Activated naive CD4-positive, alpha-beta T cell treated with anti-CD3 and anti-CD28 coated beads, Interleukin-2, amount 50 U/mL, for 24 hours (primary cell): ENCODE data around the gene PAFAH2.
"Not testable (repeated sequence)": the region's sequence is repeated elsewhere in the genome, so short reads cannot be mapped to it uniquely, and the experiment has no call there.

Experiments
- H3K27ac Mint-ChIP-seq: one replicate; pipeline ENCODE4 v1.8.0; 2021; ENCODE audit warnings: mild to moderate bottlenecking, mixed read lengths
- H3K27me3 Mint-ChIP-seq: one replicate; pipeline ENCODE4 v1.8.0; 2021; ENCODE audit warnings: mixed read lengths
- H3K36me3 Mint-ChIP-seq: one replicate; pipeline ENCODE4 v1.8.0; 2021; ENCODE audit warnings: mixed read lengths
- H3K4me1 Mint-ChIP-seq: one replicate; pipeline ENCODE4 v1.8.0; 2021; ENCODE audit warnings: mixed read lengths
- H3K4me3 Mint-ChIP-seq: one replicate; pipeline ENCODE4 v1.8.0; 2021; ENCODE audit warnings: mild to moderate bottlenecking, mixed read lengths
- H3K9me3 Mint-ChIP-seq: one replicate; pipeline ENCODE4 v1.8.0; 2021; ENCODE audit warnings: mixed read lengths

PAFAH2 gene

DNA sequence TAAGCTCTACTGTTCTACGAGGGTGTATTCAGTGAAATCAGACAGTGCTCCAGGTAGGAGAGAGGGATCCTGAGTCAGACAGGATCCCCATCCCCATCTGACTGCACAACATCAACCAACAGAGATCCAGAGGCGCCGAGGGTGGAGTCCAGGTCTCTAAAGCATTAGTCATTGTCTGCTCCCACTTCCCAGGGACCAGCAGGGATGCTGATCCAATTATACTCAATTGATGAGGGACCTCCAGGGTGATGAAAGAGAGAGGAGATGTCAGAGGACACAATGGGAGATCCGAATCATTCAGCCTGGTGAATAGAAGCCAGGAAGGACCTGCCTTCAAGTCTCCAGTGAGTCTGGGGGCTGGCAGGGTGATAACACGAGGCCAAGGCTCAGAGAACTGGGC lies 52.1 kb downstream of the PAFAH2 start:
- Mint-ChIP-seq H3K9me3 (no peaks in the 10 kb centered on the region), H3K36me3 (no peaks in the 10 kb centered on the region), H3K27ac (no peak overlapping the region), H3K27me3 (no peaks in the 10 kb centered on the region), H3K4me3 (no peak overlapping the region), H3K4me1 (no peaks in the 10 kb centered on the region)

DNA sequence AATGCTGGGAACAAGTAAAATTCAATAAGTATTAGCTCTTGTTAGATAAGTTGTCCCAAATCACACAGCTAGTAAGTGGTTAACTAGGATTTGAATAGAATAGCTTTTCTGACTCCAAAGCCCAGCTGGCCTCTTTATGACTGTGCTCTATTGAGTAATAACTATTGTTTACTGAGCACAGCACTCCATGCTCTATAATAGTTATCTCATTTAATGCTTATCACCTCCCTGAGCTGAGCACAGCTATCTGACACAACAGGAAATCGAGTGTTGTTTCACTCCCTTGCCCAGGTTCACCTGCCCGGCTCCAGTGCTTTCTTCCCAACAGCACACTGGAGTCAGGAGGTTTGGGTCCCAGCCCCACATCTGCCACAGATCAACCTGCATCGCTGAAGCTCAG lies 52.9 kb downstream of the PAFAH2 start:
- no peaks in the 10 kb centered on the region for H3K9me3 Mint-ChIP-seq
- H3K4me3 Mint-ChIP-seq: no peak overlapping the region
- H3K27ac Mint-ChIP-seq: no peak overlapping the region
- H3K36me3 Mint-ChIP-seq: no peaks in the 10 kb centered on the region
- no peaks in the 10 kb centered on the region for H3K27me3 Mint-ChIP-seq
- no peaks in the 10 kb centered on the region for H3K4me1 Mint-ChIP-seq

DNA sequence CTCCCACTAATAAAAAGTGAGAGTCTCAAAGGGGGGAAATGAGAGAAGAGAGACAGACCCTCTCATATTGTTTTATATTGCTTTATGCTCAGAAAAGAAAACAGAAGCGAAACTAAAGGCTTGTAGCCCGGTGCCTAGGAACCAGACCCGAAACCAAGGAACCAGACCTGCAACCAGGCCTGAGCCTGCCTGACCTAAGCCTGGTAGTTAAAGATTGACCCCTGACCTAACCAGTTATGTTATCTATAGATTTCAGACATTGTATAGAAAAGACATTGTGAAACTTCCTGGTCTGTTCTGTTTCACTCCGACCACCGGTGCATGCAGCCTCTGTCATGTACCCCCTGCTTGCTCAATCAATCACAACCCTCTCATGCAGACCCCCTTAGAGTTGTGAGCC lies 54.4 kb downstream of the PAFAH2 start:
- not testable (repeated sequence) for H3K27ac Mint-ChIP-seq, H3K27me3 Mint-ChIP-seq, H3K4me3 Mint-ChIP-seq

DNA sequence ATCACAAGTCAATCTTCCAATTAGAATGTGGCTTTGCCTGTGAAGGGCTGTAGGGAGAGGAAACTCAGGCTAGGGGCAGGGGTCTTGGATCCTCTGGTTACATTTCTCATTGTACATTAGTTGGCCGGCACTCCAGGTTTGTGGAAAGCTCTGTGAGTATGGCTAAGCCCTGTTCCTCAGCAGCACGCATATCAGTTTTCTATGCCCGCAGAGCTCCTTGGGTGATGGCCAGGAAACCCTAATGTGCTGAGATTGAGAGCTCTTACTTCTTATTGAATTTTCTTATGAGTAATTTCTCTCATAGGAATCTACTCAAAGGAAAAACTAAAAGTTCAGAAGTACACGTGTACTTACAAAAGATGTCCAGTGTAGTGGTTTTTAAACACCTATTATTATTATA lies 60.9 kb downstream of the PAFAH2 start:
- no peak overlapping the region for H3K27ac Mint-ChIP-seq
- H3K9me3 Mint-ChIP-seq: no peaks in the 10 kb centered on the region
- H3K36me3 Mint-ChIP-seq: no peaks in the 10 kb centered on the region
- no peaks in the 10 kb centered on the region for H3K27me3 Mint-ChIP-seq
- H3K4me1 Mint-ChIP-seq: no peaks in the 10 kb centered on the region
- H3K4me3 Mint-ChIP-seq: no peak overlapping the region

More for the DNA sequence above, 54.4 kb downstream of the PAFAH2 start:
- H3K36me3 Mint-ChIP-seq, H3K4me1 Mint-ChIP-seq, H3K9me3 Mint-ChIP-seq: not testable (repeated sequence)

DNA sequence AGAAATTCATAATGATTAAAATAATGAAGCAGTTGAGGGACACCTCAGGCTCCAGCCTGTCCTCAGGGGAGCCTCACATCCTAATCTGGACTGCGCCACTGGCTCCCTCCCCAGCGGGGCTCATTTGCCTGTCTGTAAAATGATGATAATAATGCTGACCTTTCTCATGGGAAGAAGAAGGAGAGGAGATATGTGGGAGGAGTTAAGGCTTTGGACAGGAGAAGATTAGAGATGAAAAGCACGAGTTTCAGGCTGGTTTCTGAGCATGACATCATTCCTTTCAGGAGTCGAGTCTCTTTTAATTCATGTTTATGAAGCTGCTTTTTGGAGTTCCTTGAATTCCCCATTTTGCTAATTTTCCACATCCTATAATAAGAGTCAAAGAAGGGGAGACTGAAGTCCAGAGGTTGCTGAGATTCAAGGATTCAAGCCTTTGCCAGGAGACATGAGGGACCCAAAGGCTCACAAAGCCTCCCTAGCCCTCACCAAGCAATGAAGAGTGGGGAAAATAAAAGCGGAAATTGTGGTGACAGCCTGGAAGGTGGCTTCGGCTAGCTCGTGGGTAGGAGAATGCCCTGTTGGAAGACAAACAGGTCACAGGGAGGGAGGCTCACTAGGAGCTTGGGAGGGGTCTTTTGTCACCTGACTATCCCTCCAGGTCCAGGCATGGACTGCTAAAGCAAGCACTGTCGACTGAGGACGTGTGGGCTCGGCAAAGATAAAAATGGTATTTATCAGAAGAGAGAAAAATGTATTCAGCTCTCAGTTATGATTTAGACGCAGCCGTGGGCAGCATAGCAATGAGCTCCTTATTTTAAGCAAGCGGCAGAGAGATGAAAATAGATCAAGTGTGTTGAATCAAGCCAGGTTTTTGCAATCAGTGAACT lies 64.1 kb downstream of the PAFAH2 start:
- H3K9me3 Mint-ChIP-seq: no peaks in the 10 kb centered on the region
- no peaks in the 10 kb centered on the region for H3K27me3 Mint-ChIP-seq
- H3K27ac Mint-ChIP-seq: peak overlapping the region; percentile 51
- no peaks in the 10 kb centered on the region for H3K4me1 Mint-ChIP-seq
- H3K4me3 Mint-ChIP-seq: no peak overlapping the region
- H3K36me3 Mint-ChIP-seq: no peaks in the 10 kb centered on the region

DNA sequence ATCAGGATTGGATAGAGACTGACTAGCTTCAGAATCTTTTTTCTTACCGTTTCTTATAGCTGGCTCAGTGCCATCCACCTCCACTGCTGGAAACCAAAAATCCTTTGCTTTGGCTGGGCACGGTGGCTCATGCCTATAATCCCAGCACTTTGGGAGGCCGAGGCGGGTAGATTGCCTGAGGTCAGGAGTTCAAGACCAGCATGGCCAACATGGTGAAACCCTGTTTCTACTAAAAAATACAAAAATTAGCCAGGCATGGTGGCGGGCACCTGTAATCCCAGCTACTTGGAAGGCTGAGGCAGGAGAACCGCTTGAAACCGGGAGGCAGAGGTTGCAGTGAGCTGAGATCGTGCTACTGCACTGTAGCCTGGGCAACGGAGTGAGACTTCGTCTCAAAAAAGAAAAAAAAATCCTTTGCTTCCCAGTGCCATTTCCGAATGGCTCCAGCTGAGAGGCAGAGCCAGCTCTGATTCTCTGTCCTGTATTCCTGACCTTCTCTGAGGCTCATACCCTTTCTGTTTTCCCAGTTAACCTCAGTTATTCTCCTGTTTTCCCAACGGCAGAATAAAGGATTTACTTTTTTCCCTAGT lies 65.0 kb downstream of the PAFAH2 start:
- H3K4me3 Mint-ChIP-seq, H3K36me3 Mint-ChIP-seq, H3K27me3 Mint-ChIP-seq, H3K4me1 Mint-ChIP-seq, H3K9me3 Mint-ChIP-seq: not testable (repeated sequence)
- H3K27ac Mint-ChIP-seq: peak overlapping the region; percentile 51

DNA sequence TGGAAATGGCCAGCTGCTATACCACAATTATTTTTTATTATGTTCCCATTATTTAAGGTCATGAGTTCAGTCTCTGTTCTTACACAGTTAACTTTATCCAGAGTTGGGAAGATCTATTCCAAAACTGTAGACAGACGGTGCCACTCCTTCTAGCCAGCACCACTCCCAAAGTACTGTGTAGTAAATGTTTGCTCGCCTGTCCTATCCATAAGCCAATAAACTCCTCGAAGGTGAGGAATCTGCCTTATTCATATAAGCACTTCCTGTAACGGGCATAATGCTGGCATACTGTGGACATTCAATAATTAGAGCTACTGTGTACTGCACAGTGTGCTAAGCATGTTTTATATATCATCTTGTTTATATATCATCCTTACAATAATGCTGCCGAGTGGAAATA lies 65.5 kb downstream of the PAFAH2 start:
- Mint-ChIP-seq H3K9me3 (no peaks in the 10 kb centered on the region), H3K4me1 (no peaks in the 10 kb centered on the region), H3K27me3 (no peaks in the 10 kb centered on the region), H3K27ac (no peak overlapping the region), H3K4me3 (no peak overlapping the region), H3K36me3 (no peaks in the 10 kb centered on the region)

DNA sequence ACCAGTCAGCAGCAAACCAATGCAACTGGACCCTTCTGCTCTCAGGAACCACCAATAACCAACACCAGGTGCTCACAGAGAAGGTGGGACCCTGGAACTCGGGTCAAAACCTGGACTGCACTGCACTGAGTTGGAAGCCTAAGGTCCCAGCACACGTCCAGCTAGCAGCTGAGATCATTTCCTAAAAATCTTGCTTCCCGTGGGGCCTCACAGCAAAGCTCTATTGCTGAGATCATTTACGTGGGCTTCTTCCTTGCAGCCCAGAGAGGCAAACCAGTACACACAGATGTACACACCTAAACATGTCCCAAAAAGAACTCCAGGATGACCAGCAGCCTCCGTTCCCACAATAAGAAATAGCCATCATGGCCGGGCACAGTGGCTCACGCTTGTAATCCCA lies 68.8 kb downstream of the PAFAH2 start:
- Mint-ChIP-seq H3K9me3 (no peaks in the 10 kb centered on the region), H3K4me1 (peaks cover 16% of the 10 kb centered on the region), H3K36me3 (no peaks in the 10 kb centered on the region), H3K27ac (peak overlapping the region; percentile 33), H3K4me3 (no peak overlapping the region), H3K27me3 (no peaks in the 10 kb centered on the region)

DNA sequence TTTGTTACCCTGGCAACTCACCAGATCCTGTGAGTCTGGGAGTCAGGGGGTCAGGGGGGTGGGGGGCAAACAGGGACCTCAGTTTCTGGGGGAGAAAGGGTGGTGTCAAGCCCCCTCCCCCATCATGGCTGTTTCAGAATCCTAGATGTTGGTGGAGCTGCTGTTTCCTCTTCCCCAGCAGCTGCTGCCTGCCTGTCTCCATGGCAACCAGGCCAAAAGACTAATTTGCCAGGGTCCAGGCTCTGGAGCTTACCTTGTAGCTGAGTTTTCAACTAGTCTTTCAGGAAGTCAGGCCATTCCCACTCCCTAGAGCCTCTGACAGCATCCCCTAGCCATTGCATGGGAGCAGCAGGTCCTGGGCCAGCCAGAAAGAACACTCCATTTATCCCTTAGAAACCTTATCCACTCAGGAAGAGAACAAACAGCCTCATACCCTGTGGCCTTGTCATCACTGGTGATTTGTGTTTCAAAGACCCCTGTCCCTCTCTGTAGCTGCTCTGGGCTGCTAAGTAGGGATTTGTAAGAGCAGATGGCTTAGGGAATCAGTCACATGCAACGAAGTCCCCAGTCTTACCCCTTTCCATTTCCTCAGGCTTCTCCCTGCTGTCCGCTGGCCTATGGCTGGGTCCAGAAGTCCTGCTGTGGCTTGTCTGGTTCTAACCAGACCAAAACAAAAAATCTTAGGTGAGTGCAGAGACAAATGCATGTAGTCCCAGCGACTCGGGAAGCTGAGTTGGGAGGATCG lies 70.2 kb downstream of the PAFAH2 start:
- Mint-ChIP-seq H3K4me3 (no peak overlapping the region), H3K27me3 (no peaks in the 10 kb centered on the region), H3K36me3 (no peaks in the 10 kb centered on the region), H3K27ac (no peak overlapping the region), H3K9me3 (no peaks in the 10 kb centered on the region), H3K4me1 (peaks cover 24% of the 10 kb centered on the region)

DNA sequence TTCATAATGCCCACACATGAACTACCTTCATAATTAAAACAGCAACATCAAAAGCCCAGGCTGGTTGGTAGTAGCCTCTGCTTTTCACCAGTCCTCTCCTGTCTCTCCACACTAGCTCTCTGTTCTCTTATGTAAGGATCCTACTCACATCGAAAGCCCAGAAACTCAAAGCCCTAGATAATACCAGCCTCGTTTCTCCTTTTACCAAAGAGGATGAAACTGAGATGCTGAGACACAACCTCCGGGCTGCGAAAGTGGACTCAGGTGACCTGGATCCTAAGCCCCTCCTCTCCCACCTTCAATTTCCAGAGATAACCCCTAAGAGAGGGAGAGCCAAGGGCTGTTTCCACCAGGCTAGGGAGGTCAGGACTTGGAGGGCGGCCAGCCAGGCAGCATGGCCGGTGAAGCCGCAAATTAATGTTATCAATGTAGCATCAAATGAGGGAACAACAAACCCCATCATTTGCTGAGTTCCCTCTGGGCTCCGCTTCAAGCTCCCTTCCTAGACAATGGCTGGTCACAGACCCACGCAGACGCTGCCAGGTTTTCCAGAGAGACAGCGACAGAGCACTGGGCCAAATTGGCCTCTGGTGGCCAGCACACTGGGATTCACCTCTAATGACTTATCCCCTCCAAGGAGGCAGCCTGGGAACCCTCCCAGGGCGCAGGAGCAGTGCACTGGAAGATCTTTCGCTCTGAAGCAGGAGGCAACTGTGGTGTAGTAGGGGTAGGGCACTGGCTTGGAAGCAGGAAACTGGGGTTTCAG lies 70.9 kb downstream of the PAFAH2 start:
- Mint-ChIP-seq H3K9me3 (no peaks in the 10 kb centered on the region), H3K36me3 (no peaks in the 10 kb centered on the region), H3K4me3 (no peak overlapping the region), H3K27me3 (no peaks in the 10 kb centered on the region), H3K27ac (no peak overlapping the region), H3K4me1 (peaks cover 31% of the 10 kb centered on the region)

DNA sequence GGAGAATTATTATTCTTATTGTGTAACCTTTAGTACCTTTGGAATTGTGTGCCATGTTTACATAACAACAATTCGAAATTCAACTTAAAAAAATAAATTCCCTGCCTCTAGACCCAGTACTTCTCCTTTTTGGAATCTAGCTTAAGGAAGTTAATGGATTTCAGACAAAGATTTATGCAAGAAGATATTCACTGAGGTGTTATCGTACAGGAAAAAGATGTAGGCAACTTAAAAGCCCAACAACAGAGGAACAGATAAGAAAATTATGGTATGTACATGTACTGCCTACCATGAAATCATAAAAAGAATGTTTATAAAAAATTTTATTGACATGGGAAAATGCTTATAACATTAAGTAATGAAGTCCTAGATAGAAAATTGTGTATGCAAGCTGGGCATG lies 73.4 kb downstream of the PAFAH2 start:
- peaks cover 39% of the 10 kb centered on the region for H3K4me1 Mint-ChIP-seq
- H3K36me3 Mint-ChIP-seq: no peaks in the 10 kb centered on the region
- H3K4me3 Mint-ChIP-seq: no peak overlapping the region
- no peak overlapping the region for H3K27ac Mint-ChIP-seq
- no peaks in the 10 kb centered on the region for H3K27me3 Mint-ChIP-seq
- H3K9me3 Mint-ChIP-seq: no peaks in the 10 kb centered on the region

DNA sequence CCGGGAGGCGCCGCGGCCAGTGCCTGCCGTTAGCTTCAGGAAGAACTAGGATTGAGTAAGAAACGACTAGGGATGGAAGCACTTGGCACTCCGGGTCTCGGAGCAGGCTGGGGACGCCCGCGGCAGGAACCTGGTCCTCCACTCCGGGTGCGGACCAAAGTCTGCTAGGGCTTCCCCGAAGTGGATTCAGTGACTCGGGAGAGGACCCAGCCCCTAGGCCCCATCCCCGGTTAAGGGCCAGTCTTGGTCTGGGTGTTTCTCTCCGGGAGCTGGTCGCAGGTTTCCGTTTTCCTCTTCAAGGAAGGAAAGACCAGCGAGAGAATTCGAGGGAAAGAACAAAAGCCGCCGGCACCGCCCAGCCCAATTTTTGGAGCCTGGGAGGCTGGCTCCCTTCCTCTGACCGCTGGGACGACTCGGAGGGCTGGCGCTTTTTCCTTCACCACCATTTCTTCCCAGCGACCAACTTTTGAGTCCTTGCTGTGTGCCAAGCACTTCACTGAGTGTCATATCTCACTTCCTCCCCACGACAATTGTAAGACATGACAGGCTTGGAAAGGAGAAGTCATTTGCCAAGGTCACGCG lies 74.8 kb downstream of the PAFAH2 start:
- Mint-ChIP-seq H3K36me3 (no peaks in the 10 kb centered on the region), H3K4me1 (peaks cover 46% of the 10 kb centered on the region), H3K4me3 (peak overlapping the region; percentile 85), H3K27me3 (no peaks in the 10 kb centered on the region), H3K9me3 (no peaks in the 10 kb centered on the region), H3K27ac (peak overlapping the region; percentile 70)

DNA sequence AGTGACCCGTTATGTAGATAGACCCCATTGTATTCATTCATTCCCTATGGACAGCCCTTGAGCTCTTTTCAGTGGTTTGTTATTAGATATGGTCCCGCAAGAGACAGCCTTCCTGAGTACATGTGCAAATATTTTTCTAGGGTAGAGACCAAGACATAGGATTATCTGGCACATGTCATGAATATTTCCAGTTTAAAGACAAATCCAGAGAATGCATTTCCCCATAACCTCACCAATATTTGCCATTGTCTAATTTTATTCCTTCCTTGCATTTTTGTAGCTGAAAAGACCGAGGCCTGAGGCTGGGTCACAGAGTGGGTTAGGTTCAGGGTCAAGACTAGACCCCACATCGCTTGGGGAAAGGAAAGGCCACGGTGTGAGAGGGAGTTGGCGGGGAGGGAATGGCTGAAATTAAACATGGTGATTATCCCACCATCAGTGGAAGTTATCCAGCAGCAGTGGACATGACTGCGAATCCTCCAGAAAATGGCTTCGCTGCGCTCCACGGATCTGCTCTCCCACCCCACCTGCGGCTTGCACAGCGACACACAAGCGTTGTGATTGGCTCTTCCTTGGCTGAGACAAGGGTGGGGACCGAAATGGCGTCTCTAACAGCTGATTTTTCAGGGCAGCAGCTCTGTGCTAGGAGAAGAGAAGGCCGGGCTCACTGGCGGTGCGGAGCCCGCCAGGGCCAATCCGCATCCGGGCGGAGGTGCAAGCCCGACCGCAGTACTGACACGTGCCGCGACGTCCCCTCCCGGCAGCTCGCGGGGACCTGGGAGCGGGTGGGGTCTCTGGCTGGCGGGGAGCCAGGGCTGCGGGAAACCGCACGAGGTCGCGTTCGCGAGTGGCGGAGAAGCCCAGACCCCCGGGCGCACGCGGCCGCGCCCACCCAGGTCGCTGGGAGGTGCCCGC lies 75.5 kb downstream of the PAFAH2 start:
- H3K36me3 Mint-ChIP-seq: no peaks in the 10 kb centered on the region
- no peaks in the 10 kb centered on the region for H3K27me3 Mint-ChIP-seq
- peak overlapping the region; percentile 85 for H3K4me3 Mint-ChIP-seq
- H3K9me3 Mint-ChIP-seq: no peaks in the 10 kb centered on the region
- H3K27ac Mint-ChIP-seq: no peak overlapping the region
- H3K4me1 Mint-ChIP-seq: peaks cover 52% of the 10 kb centered on the region

DNA sequence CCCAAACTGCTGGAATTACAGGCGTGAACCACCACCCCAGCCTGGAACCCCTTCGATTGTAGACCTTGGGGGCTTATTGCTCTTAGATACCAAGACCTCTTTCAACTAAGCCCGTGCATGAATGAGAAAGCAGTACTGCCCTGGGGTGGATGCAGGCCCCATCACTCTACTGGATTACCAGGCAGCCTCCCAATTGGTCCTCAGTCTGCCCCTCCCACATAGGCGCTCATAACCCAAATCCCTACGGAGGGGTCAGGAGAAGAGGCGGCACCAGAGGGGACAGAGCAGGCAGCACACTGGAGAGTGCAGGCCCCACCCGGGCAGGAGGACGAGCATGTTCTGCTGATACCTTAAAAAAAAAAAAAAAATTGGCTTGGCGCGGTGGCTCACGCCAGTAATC lies 79.2 kb downstream of the PAFAH2 start:
- no peak overlapping the region for H3K4me3 Mint-ChIP-seq
- H3K9me3 Mint-ChIP-seq: no peaks in the 10 kb centered on the region
- no peaks in the 10 kb centered on the region for H3K27me3 Mint-ChIP-seq
- peaks cover 36% of the 10 kb centered on the region for H3K4me1 Mint-ChIP-seq
- no peaks in the 10 kb centered on the region for H3K36me3 Mint-ChIP-seq
- H3K27ac Mint-ChIP-seq: no peak overlapping the region
